Lower leg skin (tissue), 4 donors: ENCODE results near the gene AATK. TPM values are rescaled to one million over a fixed set of nuclear protein-coding genes. Genes with fewer than 3 reads are reported as not detected.

Source experiments
- DNase-seq, 2 donors: peaks; one replicate each; pipeline ENCODE4 v3.0.0-alpha.2; 2019; ENCODE audit warnings: low spot score in 2 of 2
- H3K4me3 ChIP-seq: fragments of 200-600 bp; sonication (generic); 2 replicates; pipeline ENCODE4 v1.5.1; 2017; ENCODE audit warnings: mild to moderate bottlenecking, low read depth; ENCODE audit not compliant: poor library complexity, severe bottlenecking
- POLR2A ChIP-seq, 2 donors: fragments of 450-650 bp; IDR thresholded peaks; one replicate each; pipeline ENCODE4 v1.6.1; 2016 to 2017; ENCODE audit warnings: antibody characterized with exemption in 2 of 2, mild to moderate bottlenecking in 1 of 2, moderate library complexity in 1 of 2
- WGBS, 2 donors: methylation state at CpG; one replicate each; pipeline ENCODE4 v1.1.5; 2018; 5-methylcytosine and 5-hydroxymethylcytosine counted together
- intact Hi-C: fragments of 100-400 bp; cut with DNase I; formaldehyde crosslinking; loops from one replicate; pipeline ENCODE4 v1.15.0; 2023; ENCODE audit warnings: low total_unique reads
- total RNA-seq, 4 donors: library from RNA; depleted of rRNA; stranded (reverse); fragments of >200 nt; gene quantifications; one replicate each; pipeline ENCODE4 v1.1.0, GENCODE V29; 2016
- TF ChIP-seq, protein P1 (sequence below), 3 donors: fragments of 450-650 bp; IDR thresholded peaks; one replicate each; pipeline ENCODE4 v1.5.1; 2016; ENCODE audit warnings: antibody characterized with exemption in 3 of 3, mild to moderate bottlenecking in 3 of 3, moderate library complexity in 2 of 3

The AATK gene
- total RNA-seq, 4 donors from 2014 or later, result 0.81 to 3.5 (median 2.2) TPM

DNA sequence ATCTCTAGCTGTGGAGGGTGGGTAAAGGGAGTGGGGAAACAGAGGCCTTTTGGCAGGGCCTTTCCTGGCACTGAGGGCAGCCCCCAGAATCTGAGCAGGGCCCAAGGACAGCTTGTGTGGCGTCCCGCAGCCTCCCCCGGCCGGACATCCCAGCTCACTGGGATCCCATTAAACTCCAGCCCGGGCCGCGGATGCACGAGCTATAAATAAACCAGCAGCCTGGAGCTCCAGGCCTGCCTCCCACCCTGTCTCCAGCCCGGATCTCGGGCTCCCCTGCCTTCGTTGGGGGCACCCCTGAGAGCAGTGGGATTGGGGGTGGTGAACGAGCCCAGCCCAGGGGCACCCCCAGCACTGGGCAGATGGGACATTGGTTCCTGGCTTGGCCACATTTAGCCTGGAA lies 13.8 kb upstream of the AATK start:
- WGBS, 2 donors, result 65% methylated on average over 12 of the region's 12 CpGs; no CpG with 5 or more reads in 1 of the 2 donors
- no peak for DNase-seq

DNA sequence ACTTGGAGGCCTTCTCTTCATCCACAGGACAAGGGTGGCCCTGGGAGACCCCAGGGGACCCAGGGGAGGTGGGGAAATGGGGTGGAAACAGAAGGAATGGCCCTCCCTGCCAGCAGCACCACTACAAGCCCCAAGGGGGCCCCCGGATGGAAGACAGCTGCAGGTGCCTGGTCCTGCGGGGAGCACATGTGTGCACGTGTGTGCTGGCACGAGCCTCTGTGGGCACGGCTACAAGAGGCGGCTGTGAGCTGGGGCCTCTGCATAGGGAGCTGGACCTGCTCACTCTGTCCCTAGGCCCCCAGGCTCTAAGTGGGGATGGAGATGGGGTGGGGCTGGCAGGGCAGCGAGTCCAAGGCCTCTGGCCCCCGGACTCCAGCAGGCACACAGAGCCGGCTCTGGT lies 13.2 kb upstream of the AATK start:
- intact Hi-C loops, result no loop called here
- H3K4me3 ChIP-seq, result no peak overlapping the region
- DNase-seq, result no peak
- WGBS, 2 donors, result 69 to 73% methylated on average over 9 of the region's 9 CpGs
- TF ChIP-seq POLR2A (IDR thresholded peaks at IDR 0.05), result no peak
- TF ChIP-seq, protein P1, sequence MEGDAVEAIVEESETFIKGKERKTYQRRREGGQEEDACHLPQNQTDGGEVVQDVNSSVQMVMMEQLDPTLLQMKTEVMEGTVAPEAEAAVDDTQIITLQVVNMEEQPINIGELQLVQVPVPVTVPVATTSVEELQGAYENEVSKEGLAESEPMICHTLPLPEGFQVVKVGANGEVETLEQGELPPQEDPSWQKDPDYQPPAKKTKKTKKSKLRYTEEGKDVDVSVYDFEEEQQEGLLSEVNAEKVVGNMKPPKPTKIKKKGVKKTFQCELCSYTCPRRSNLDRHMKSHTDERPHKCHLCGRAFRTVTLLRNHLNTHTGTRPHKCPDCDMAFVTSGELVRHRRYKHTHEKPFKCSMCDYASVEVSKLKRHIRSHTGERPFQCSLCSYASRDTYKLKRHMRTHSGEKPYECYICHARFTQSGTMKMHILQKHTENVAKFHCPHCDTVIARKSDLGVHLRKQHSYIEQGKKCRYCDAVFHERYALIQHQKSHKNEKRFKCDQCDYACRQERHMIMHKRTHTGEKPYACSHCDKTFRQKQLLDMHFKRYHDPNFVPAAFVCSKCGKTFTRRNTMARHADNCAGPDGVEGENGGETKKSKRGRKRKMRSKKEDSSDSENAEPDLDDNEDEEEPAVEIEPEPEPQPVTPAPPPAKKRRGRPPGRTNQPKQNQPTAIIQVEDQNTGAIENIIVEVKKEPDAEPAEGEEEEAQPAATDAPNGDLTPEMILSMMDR (IDR thresholded peaks at IDR 0.05), result no peak

More for the DNA sequence above, 13.8 kb upstream of the AATK start:
- TF ChIP-seq, protein P1 (IDR thresholded peaks at IDR 0.05), result no peak
- TF ChIP-seq POLR2A (IDR thresholded peaks at IDR 0.05), result no peak
- intact Hi-C loops, result loop anchor here (10.0 kb wide), 1 partner anchor 1215 kb away; no protein-coding TSS in a partner anchor
- H3K4me3 ChIP-seq, result no peak overlapping the region

GRCh38 chr17:81178136-81179091 lies 12.4 kb upstream of the AATK start:
- DNase-seq, result no peak
- H3K4me3 ChIP-seq, result no peak overlapping the region
- TF ChIP-seq POLR2A (IDR thresholded peaks at IDR 0.05), result no peak
- TF ChIP-seq, protein P1 (IDR thresholded peaks at IDR 0.05), result no peak
- WGBS, 2 donors, result 90 to 94% methylated on average over 19 to 25 of the region's 25 CpGs
- intact Hi-C loops, result no loop called here

DNA sequence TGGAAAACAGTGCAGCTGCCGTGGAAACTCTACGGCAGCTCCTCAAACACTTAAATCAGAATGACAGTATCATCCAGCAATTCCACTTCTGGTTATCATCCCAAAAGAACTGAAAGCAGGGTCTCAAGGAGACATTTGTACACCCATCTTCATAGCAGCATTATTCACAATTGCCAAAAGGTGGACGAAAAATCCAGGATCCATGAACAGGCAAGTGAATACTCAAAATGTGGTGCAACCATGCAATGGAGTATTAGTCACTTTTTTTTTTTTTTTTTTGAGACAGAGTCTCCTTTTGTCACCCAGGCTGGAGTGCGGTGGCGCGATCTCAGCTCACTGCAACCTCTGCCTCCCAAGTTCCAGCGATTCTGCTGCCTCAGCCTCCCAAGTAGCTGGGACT lies 10.6 kb upstream of the AATK start:
- H3K4me3 ChIP-seq, result no peak overlapping the region
- no peak for DNase-seq
- 88 to 94% methylated on average over 7 of the region's 7 CpGs for WGBS, 2 donors
- intact Hi-C loops, result no loop called here
- TF ChIP-seq POLR2A (IDR thresholded peaks at IDR 0.05), result no peak
- TF ChIP-seq, protein P1 (IDR thresholded peaks at IDR 0.05), result no peak

DNA sequence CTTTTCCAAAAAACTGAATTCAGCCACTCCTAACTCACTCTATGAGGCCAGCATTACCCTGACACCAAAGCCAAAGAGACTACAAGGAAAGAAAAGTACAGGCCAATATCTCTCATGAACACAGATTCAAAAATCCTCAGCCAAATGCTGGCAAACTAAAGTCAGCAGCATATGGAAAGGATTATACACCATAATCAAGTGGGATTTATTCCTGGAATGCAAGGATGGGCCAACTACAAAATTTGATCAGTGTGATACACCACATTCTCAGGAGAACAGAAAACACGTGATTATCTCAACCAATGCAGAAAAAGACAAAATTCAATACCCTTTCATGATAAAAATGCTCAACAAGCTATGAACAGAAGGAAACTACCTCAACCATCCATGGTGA lies 7.7 kb upstream of the AATK start:
- WGBS, 2 donors, result 44 to 75% methylated on average over 1 of the region's 1 CpG
- TF ChIP-seq POLR2A (IDR thresholded peaks at IDR 0.05), result no peak
- TF ChIP-seq, protein P1 (IDR thresholded peaks at IDR 0.05), result no peak
- no peak for DNase-seq
- intact Hi-C loops, result no loop called here
- H3K4me3 ChIP-seq, result no peak overlapping the region
